Keratinocyte (primary cell): ENCODE measurements around the gene SOX5. TPM values are rescaled to one million over a fixed set of nuclear protein-coding genes. Genes with fewer than 3 reads are reported as not detected.

ENCODE experiments used
- DNase-seq: peaks from one replicate; pipeline ENCODE4 v3.0.0-alpha.2; 2011; ENCODE audit warnings: low read depth, missing footprints, low spot score
- FAIRE-seq: peaks from 2 replicates; lab custom pipeline; 2011; peaks lifted over from hg19 to GRCh38; lab: Jason Lieb, UNC
- H2AFZ ChIP-seq: 2 replicates; pipeline ENCODE4 v1.6.0; 2012; ENCODE audit warnings: low read length, control low read depth, inconsistent platforms; ENCODE audit not compliant: control insufficient read depth
- H3K27ac ChIP-seq: 2 replicates; pipeline ENCODE4 v1.5.1; 2011; ENCODE audit warnings: low read length; ENCODE audit not compliant: control insufficient read depth, insufficient read depth
- H3K27me3 ChIP-seq: 3 replicates; pipeline ENCODE4 v1.6.0; 2011; ENCODE audit warnings: low read length; ENCODE audit not compliant: control insufficient read depth, insufficient read depth; ENCODE audit errors: extremely low read depth
- H3K36me3 ChIP-seq, 2 experiments: 2 replicates in 1 of 2; 3 replicates in 1 of 2; pipeline ENCODE4 v1.5.1; 2011; ENCODE audit warnings: low read length in 2 of 2, mild to moderate bottlenecking in 1 of 2; ENCODE audit not compliant: control insufficient read depth in 2 of 2, insufficient read depth in 2 of 2; ENCODE audit errors: extremely low read depth in 1 of 2
- H3K4me1 ChIP-seq: 3 replicates; pipeline ENCODE4 v1.5.1; 2011; ENCODE audit warnings: low read length; ENCODE audit not compliant: control insufficient read depth, insufficient read depth; ENCODE audit errors: extremely low read depth
- H3K4me2 ChIP-seq: 3 replicates; pipeline ENCODE4 v1.6.0; 2011; ENCODE audit warnings: low read depth, low read length; ENCODE audit not compliant: control insufficient read depth, insufficient read depth; ENCODE audit errors: extremely low read depth
- H3K4me3 ChIP-seq, 3 experiments: fragments of 200-600 bp in 1 of 3; sonication (generic) in 1 of 3; 2 replicates in 2 of 3; 3 replicates in 1 of 3; pipeline ENCODE4 v1.5.1; 2011 to 2016; ENCODE audit warnings: low read length in 3 of 3, mild to moderate bottlenecking in 3 of 3, control low read depth in 2 of 3, inconsistent platforms in 1 of 3, low read depth in 1 of 3, mixed read lengths in 1 of 3, mixed run types in 1 of 3, moderate library complexity in 1 of 3; ENCODE audit not compliant: control insufficient read depth in 2 of 3, insufficient read depth in 2 of 3; ENCODE audit errors: extremely low read depth in 1 of 3
- H3K79me2 ChIP-seq: 2 replicates; pipeline ENCODE4 v1.6.0; 2012; ENCODE audit warnings: low read length; ENCODE audit not compliant: control insufficient read depth, insufficient read depth
- H3K9ac ChIP-seq: 3 replicates; pipeline ENCODE4 v1.6.0; 2011; ENCODE audit warnings: low read length; ENCODE audit not compliant: control insufficient read depth, insufficient read depth; ENCODE audit errors: extremely low read depth
- H3K9me1 ChIP-seq: 3 replicates; pipeline ENCODE4 v1.6.0; 2011; ENCODE audit warnings: low read length; ENCODE audit not compliant: control insufficient read depth, insufficient read depth; ENCODE audit errors: extremely low read depth
- H3K9me3 ChIP-seq: 2 replicates; pipeline ENCODE4 v1.5.1; 2012; ENCODE audit warnings: low read depth, low read length; ENCODE audit not compliant: control insufficient read depth
- H4K20me1 ChIP-seq: 3 replicates; pipeline ENCODE4 v1.6.0; 2011; ENCODE audit warnings: low read length; ENCODE audit not compliant: control insufficient read depth, insufficient read depth; ENCODE audit errors: extremely low read depth
- CTCF ChIP-seq, 3 experiments: IDR thresholded peaks in 1 of 3; conservative IDR thresholded peaks in 1 of 3; optimal IDR thresholded peaks in 1 of 3; 2 replicates in 2 of 3; 3 replicates in 1 of 3; pipeline versions ENCODE3 to v1.5.1; 2011; ENCODE audit warnings: low read length in 3 of 3, mild to moderate bottlenecking in 3 of 3, moderate library complexity in 2 of 3, control low read depth in 1 of 3, inconsistent platforms in 1 of 3; ENCODE audit not compliant: insufficient read depth in 2 of 3; ENCODE audit errors: extremely low read depth in 1 of 3
- EZH2 ChIP-seq: IDR thresholded peaks from one replicate; pipeline ENCODE4 v1.6.1; 2012; ENCODE audit warnings: inconsistent platforms, mild to moderate bottlenecking, low read length, moderate library complexity
- dilution Hi-C: fragments of 300-500 bp; cut with MboI; formaldehyde crosslinking; loops from one replicate; pipeline ENCODE4 v1.7.0; 2020; ENCODE audit warnings: low sequenced_read_pairs; ENCODE audit not compliant: extremely low pct_ligation_motif_present
- polyA plus RNA-seq, 5 experiments: library from polyadenylated mRNA; depleted of rRNA in 3 of 5; stranded (reverse) in 3 of 5; stranded (forward) in 1 of 5; unstranded in 1 of 5; fragments of >200 nt; gene quantifications; 1 replicate in 1 of 5; 2 replicates in 3 of 5; 3 replicates in 1 of 5; pipeline versions ENCODE4 v1.2.1 to v1.2.3, GENCODE V29; 2011 to 2012; ENCODE audit warnings: missing spikeins in 2 of 5, low read depth in 1 of 5, low replicate concordance in 1 of 5

Gene SOX5
- polyA plus RNA-seq, 1 donor (not counting 4 experiments of a cell fraction or from before 2014, with no cell fraction given): not detected

DNA sequence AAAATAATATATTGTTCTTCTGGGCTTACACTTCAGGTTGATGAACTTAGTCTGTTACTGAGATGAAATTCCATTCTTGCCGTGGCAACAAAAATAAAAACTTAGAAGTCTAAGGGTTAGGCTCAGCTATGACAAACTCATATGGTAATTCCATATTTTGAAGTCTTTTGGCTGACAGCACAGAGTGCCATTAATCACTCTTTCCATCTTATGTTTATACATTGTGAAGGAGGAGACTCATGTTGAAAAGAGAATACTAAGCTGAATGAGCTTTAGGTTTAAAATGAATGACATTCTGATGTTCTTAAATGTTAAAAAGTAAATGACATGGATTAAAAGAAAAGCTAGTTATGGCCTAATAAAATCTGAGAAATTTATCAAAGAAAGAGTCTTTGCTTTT is 291.9 kb downstream of the SOX5 start:
- H3K9me3 ChIP-seq: no peaks in the 10 kb centered on the region
- H3K79me2 ChIP-seq: no peaks in the 10 kb centered on the region
- no peaks in the 10 kb centered on the region for H3K4me1 ChIP-seq
- H3K9ac ChIP-seq: no peak overlapping the region
- H3K9me1 ChIP-seq: no peaks in the 10 kb centered on the region
- no peak overlapping the region for H2AFZ ChIP-seq
- no peaks in the 10 kb centered on the region for H3K27me3 ChIP-seq
- H3K36me3 ChIP-seq: no peaks in the 10 kb centered on the region
- no peak overlapping the region for H3K4me3 ChIP-seq
- dilution Hi-C loops: no loop called here
- FAIRE-seq: no peak
- H3K4me2 ChIP-seq: no peak overlapping the region
- no peak overlapping the region for H3K27ac ChIP-seq
- no peaks in the 10 kb centered on the region for H4K20me1 ChIP-seq
- no peak for DNase-seq
- no peak for TF ChIP-seq CTCF (optimal IDR thresholded peaks at IDR 0.05 in 1 of 3, IDR thresholded peaks at IDR 0.05 in 1 of 3, conservative IDR thresholded peaks at IDR 0.05 in 1 of 3; ENCODE audit: extremely low read depth in 1 of 3, insufficient read depth in 2 of 3, low read length in 3 of 3)
- TF ChIP-seq EZH2: no peak

DNA sequence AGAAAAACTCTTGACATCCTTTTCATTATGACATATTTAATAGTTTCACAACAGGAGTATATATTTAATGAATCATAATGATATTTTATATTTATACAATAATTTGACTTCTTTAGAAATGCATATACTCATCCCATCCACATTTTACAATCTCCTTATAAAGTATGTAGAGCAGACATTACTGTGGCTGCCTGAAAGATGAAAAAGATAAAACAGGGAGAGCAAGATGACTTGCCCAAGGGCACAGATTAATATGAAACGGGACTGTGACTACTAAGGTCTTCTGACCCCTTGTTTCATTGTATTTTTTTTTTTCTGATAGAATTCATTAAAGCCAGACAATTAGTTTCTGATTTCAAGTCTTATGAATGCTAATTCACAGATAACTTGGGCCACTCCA is 293.6 kb downstream of the SOX5 start:
- TF ChIP-seq EZH2: no peak
- no peak for TF ChIP-seq CTCF (optimal IDR thresholded peaks at IDR 0.05 in 1 of 3, IDR thresholded peaks at IDR 0.05 in 1 of 3, conservative IDR thresholded peaks at IDR 0.05 in 1 of 3; ENCODE audit: extremely low read depth in 1 of 3, insufficient read depth in 2 of 3, low read length in 3 of 3)
- no peaks in the 10 kb centered on the region for H4K20me1 ChIP-seq
- no peaks in the 10 kb centered on the region for H3K79me2 ChIP-seq
- no peak overlapping the region for H3K4me2 ChIP-seq
- H3K27ac ChIP-seq: no peak overlapping the region
- H3K4me1 ChIP-seq: no peaks in the 10 kb centered on the region
- no peaks in the 10 kb centered on the region for H3K27me3 ChIP-seq
- H2AFZ ChIP-seq: no peak overlapping the region
- H3K36me3 ChIP-seq: no peaks in the 10 kb centered on the region
- H3K9me1 ChIP-seq: no peaks in the 10 kb centered on the region
- DNase-seq (no peak), FAIRE-seq (no peak)
- no peak overlapping the region for H3K4me3 ChIP-seq
- no peaks in the 10 kb centered on the region for H3K9me3 ChIP-seq
- dilution Hi-C loops: no loop called here
- no peak overlapping the region for H3K9ac ChIP-seq
